HG03521 (cell line): ENCODE results near the gene SRR.

ENCODE experiments used
- ATAC-seq: cut with Tn5 transposase; IDR thresholded peaks from one replicate; pipeline ENCODE4 v1.9.1; 2021; ENCODE audit warnings: mild to moderate bottlenecking, moderate library complexity; ENCODE audit not compliant: unreplicated experiment

SRR gene

GRCh38 chr17:2338315-2338657 lies 34.5 kb downstream of the SRR start:
- ATAC-seq: no peak

- no peak for ATAC-seq
These were observed 39.7 kb downstream of the SRR start for GRCh38 chr17:2343421-2343820.

GRCh38 chr17:2344528-2344927 lies 40.8 kb downstream of the SRR start:
- no peak for ATAC-seq

GRCh38 chr17:2346475-2346874 lies 42.7 kb downstream of the SRR start:
- ATAC-seq: no peak

- no peak for ATAC-seq
These were observed 44.3 kb downstream of the SRR start for GRCh38 chr17:2347805-2348685.

- ATAC-seq: no peak
These were observed 47.5 kb downstream of the SRR start for GRCh38 chr17:2351269-2351668.

GRCh38 chr17:2354311-2354710 lies 50.6 kb downstream of the SRR start:
- no peak for ATAC-seq

GRCh38 chr17:2357237-2357636 lies 53.5 kb downstream of the SRR start:
- no peak for ATAC-seq

- ATAC-seq: no peak
These were observed 54.2 kb downstream of the SRR start for GRCh38 chr17:2357931-2358434.

- no peak for ATAC-seq
These were observed 57.4 kb downstream of the SRR start for GRCh38 chr17:2361010-2361760.

GRCh38 chr17:2362016-2362415 lies 58.3 kb downstream of the SRR start:
- ATAC-seq: no peak

GRCh38 chr17:2362416-2362815 lies 58.7 kb downstream of the SRR start:
- ATAC-seq: no peak

GRCh38 chr17:2362881-2363280 lies 59.1 kb downstream of the SRR start:
- no peak for ATAC-seq

- ATAC-seq: no peak
These were observed 59.6 kb downstream of the SRR start for GRCh38 chr17:2363318-2363717.

GRCh38 chr17:2363851-2364762 lies 60.4 kb downstream of the SRR start:
- no peak for ATAC-seq

GRCh38 chr17:2364763-2365116 lies 61.0 kb downstream of the SRR start:
- no peak for ATAC-seq

GRCh38 chr17:2365132-2365531 lies 61.4 kb downstream of the SRR start:
- no peak for ATAC-seq

- no peak for ATAC-seq
These were observed 63.2 kb downstream of the SRR start for GRCh38 chr17:2366747-2367494.

- ATAC-seq: no peak
These were observed 64.6 kb downstream of the SRR start for GRCh38 chr17:2368359-2368758.

GRCh38 chr17:2369039-2369438 lies 65.3 kb downstream of the SRR start:
- ATAC-seq: no peak
